HEK293 (cell line): ENCODE results near the gene KIF18B.

ENCODE experiments used
- CTCF ChIA-PET: fragments of 350-600 bp; formaldehyde crosslinking; extraction: SDS; loops from one replicate; lab custom pipeline; 2021; ENCODE audit warnings: antibody characterized with exemption; lab: Yijun Ruan, JAX
- POLR2A ChIA-PET: fragments of 300-600 bp; formaldehyde crosslinking; extraction: SDS; loops from one replicate; lab custom pipeline; 2020; ENCODE audit warnings: antibody characterized with exemption, inconsistent platforms; lab: Yijun Ruan, JAX
- H3K27ac ChIP-seq: fragments of 200-500 bp; sonication (Bioruptor generic); 2 replicates; pipeline ENCODE4 v1.5.1; 2014; ENCODE audit warnings: low read depth, low read length, control low read depth, inconsistent platforms; ENCODE audit errors: extremely low read depth
- H3K36me3 ChIP-seq, 2 experiments: fragments of 200-500 bp in 1 of 2; sonication (Bioruptor generic) in 1 of 2; 1 replicate in 1 of 2; 2 replicates in 1 of 2; pipeline ENCODE4 v1.5.1; 2014 to 2017; ENCODE audit warnings: inconsistent platforms in 2 of 2, low read length in 2 of 2; ENCODE audit not compliant: control insufficient read depth in 2 of 2, insufficient read depth in 1 of 2
- H3K4me1 ChIP-seq: fragments of 200-500 bp; sonication (Bioruptor generic); 2 replicates; pipeline ENCODE4 v1.5.1; 2014; ENCODE audit warnings: mild to moderate bottlenecking, low read length, inconsistent platforms; ENCODE audit not compliant: control insufficient read depth, insufficient read depth
- H3K4me3 ChIP-seq: 2 replicates; pipeline ENCODE4 v1.5.1; 2011; ENCODE audit warnings: low read depth, mild to moderate bottlenecking, control low read depth, low read length, moderate library complexity
- H3K9me3 ChIP-seq: fragments of 200-500 bp; sonication (Bioruptor generic); 2 replicates; pipeline ENCODE4 v1.5.1; 2014; ENCODE audit warnings: low read depth, low read length, inconsistent platforms; ENCODE audit not compliant: control insufficient read depth, insufficient read depth
- INSM2 ChIP-seq: fragments of 450-650 bp; formaldehyde crosslinking; IDR thresholded peaks from 2 replicates; pipeline ENCODE4 v1.5.1; 2016; ENCODE audit warnings: missing biosample characterization, missing genetic modification characterization
- KLF1 ChIP-seq: fragments of 450-650 bp; formaldehyde crosslinking; IDR thresholded peaks from 2 replicates; pipeline ENCODE4 v1.5.1; 2016; ENCODE audit warnings: missing biosample characterization, missing genetic modification characterization
- YY2 ChIP-seq: fragments of 450-650 bp; formaldehyde crosslinking; IDR thresholded peaks from 2 replicates; pipeline ENCODE4 v1.5.1; 2016; ENCODE audit warnings: missing biosample characterization, missing genetic modification characterization
- ZEB2 ChIP-seq: fragments of 450-650 bp; formaldehyde crosslinking; IDR thresholded peaks from 2 replicates; pipeline ENCODE4 v1.5.1; 2016; ENCODE audit warnings: missing biosample characterization, missing genetic modification characterization
- ZNF121 ChIP-seq: fragments of 450-650 bp; formaldehyde crosslinking; IDR thresholded peaks from 2 replicates; pipeline ENCODE4 v1.5.1; 2016; ENCODE audit warnings: missing biosample characterization, missing genetic modification characterization
- ZNF157 ChIP-seq: fragments of 450-650 bp; formaldehyde crosslinking; IDR thresholded peaks from 2 replicates; pipeline ENCODE4 v1.5.1; 2016; ENCODE audit warnings: missing biosample characterization, missing genetic modification characterization
- ZNF184 ChIP-seq: fragments of 450-650 bp; IDR thresholded peaks from 2 replicates; pipeline ENCODE4 v1.5.1; 2018; ENCODE audit warnings: missing biosample characterization, mild to moderate bottlenecking, missing genetic modification characterization
- ZNF202 ChIP-seq: fragments of 450-650 bp; formaldehyde crosslinking; IDR thresholded peaks from 2 replicates; pipeline ENCODE4 v1.5.1; 2016; ENCODE audit warnings: missing biosample characterization, missing genetic modification characterization, borderline replicate concordance
- ZNF26 ChIP-seq: fragments of 450-650 bp; formaldehyde crosslinking; IDR thresholded peaks from 2 replicates; pipeline ENCODE4 v1.5.1; 2016; ENCODE audit warnings: missing biosample characterization, missing genetic modification characterization
- ZNF274 ChIP-seq, 2 experiments: fragments of 200-500 bp in 1 of 2; fragments of 450-650 bp in 1 of 2; sonication (Bioruptor generic) in 1 of 2; formaldehyde crosslinking in 1 of 2; IDR thresholded peaks; 2 replicates each; pipeline versions ENCODE4 v1.5.1 to v1.6.1; 2014 to 2016; ENCODE audit warnings: borderline replicate concordance in 1 of 2, inconsistent platforms in 1 of 2, low read length in 1 of 2, missing biosample characterization in 1 of 2, missing genetic modification characterization in 1 of 2
- ZNF341 ChIP-seq: fragments of 450-650 bp; formaldehyde crosslinking; IDR thresholded peaks from 2 replicates; pipeline ENCODE4; 2016; ENCODE audit warnings: low read depth, missing biosample characterization, missing genetic modification characterization
- ZNF404 ChIP-seq: fragments of 450-650 bp; formaldehyde crosslinking; IDR thresholded peaks from 2 replicates; pipeline ENCODE4 v1.5.1; 2017; ENCODE audit warnings: missing biosample characterization, missing genetic modification characterization
- ZNF449 ChIP-seq: fragments of 450-650 bp; formaldehyde crosslinking; IDR thresholded peaks from 2 replicates; pipeline ENCODE4 v1.5.1; 2017; ENCODE audit warnings: missing biosample characterization, mild to moderate bottlenecking, missing genetic modification characterization, moderate library complexity
- ZNF48 ChIP-seq: fragments of 450-650 bp; formaldehyde crosslinking; IDR thresholded peaks from 2 replicates; pipeline ENCODE4 v1.5.1; 2016; ENCODE audit warnings: missing biosample characterization, missing genetic modification characterization
- ZNF518A ChIP-seq: fragments of 450-650 bp; formaldehyde crosslinking; conservative IDR thresholded peaks from 2 replicates; pipeline ENCODE4 v1.5.1; 2016; ENCODE audit warnings: low read depth, missing biosample characterization, missing genetic modification characterization
- ZNF571 ChIP-seq: fragments of 450-650 bp; formaldehyde crosslinking; IDR thresholded peaks from 2 replicates; pipeline ENCODE4 v1.5.0; 2017; ENCODE audit warnings: missing biosample characterization, missing genetic modification characterization
- ZNF600 ChIP-seq: fragments of 450-650 bp; formaldehyde crosslinking; IDR thresholded peaks from 2 replicates; pipeline ENCODE4 v1.5.1; 2016; ENCODE audit warnings: missing biosample characterization, missing genetic modification characterization
- ZNF664 ChIP-seq: fragments of 450-650 bp; formaldehyde crosslinking; IDR thresholded peaks from 2 replicates; pipeline ENCODE4 v1.5.1; 2016; ENCODE audit warnings: missing biosample characterization, missing genetic modification characterization
- ZNF704 ChIP-seq: fragments of 450-650 bp; formaldehyde crosslinking; IDR thresholded peaks from 2 replicates; pipeline ENCODE4 v1.5.1; 2016; ENCODE audit warnings: missing biosample characterization, missing genetic modification characterization

The KIF18B gene

GRCh38 chr17:44942456-44942855, 5.1 kb downstream of the KIF18B start (continued):
- no peak for TF ChIP-seq ZNF274 (IDR thresholded peaks at IDR 0.05; ENCODE audit: low read length)
- no peak for TF ChIP-seq ZNF274 (tag by site-specific recombination; IDR thresholded peaks at IDR 0.05; ENCODE audit: borderline replicate concordance)
- TF ChIP-seq ZNF600 (tag by site-specific recombination), result no peak
- no peak for TF ChIP-seq ZNF157 (tag by site-specific recombination)
- no peak for TF ChIP-seq INSM2
- TF ChIP-seq ZNF518A (tag by site-specific recombination), result no peak
- TF ChIP-seq ZNF404 (tag by site-specific recombination), result no peak
- TF ChIP-seq ZNF26 (tag by site-specific recombination), result no peak
- no peak for TF ChIP-seq ZNF704
- TF ChIP-seq KLF1, result no peak

- no peaks in the 10 kb centered on the region for H3K9me3 ChIP-seq
- peaks cover 46 to 68% of the 10 kb centered on the region in 2 experiments for H3K36me3 ChIP-seq
- ChIA-PET CTCF (interaction anchor here (0.6 to 8.1 kb wide), 4 partner anchors 12 to 79 kb away, joined by 3 to 39 read pairs (median 19); no protein-coding TSS in a partner anchor), POLR2A (interaction anchor here (0.7 to 1.4 kb wide), 2 partner anchors 16 to 166 kb away, joined by 3 to 4 read pairs; no protein-coding TSS in a partner anchor)
- peaks cover 4% of the 10 kb centered on the region; the same call in 1 of the 2 replicates for H3K4me1 ChIP-seq
- TF ChIP-seq ZNF121 (tag by site-specific recombination) (no peak), ZNF341 (0 out of 2 replicates have a peak, but pooled peaks have one; percentile 17)
- TF ChIP-seq, all 188 proteins: peak for 1
- Histone ChIP-seq H3K27ac (peak overlapping the region; percentile 43), H3K4me3 (no peak overlapping the region)
Measured at GRCh38 chr17:44941712-44942331, 5.8 kb downstream of the KIF18B start.

- Histone ChIP-seq H3K27ac (no peak overlapping the region), H3K9me3 (no peaks in the 10 kb centered on the region), H3K36me3 (peaks cover 53 to 65% of the 10 kb centered on the region in 2 experiments), H3K4me1 (peaks cover 4% of the 10 kb centered on the region; the same call in 1 of the 2 replicates), H3K4me3 (no peak overlapping the region)
- ChIA-PET POLR2A (interaction anchor here (0.5 to 2.0 kb wide), 3 partner anchors 9 to 125 kb away, joined by 3 to 5 read pairs (median 5); partner anchors contain the start of gene C1QL1), CTCF (interaction anchor here (0.7 to 8.1 kb wide), 6 partner anchors 20 to 194 kb away, joined by 3 to 39 read pairs (median 4); no protein-coding TSS in a partner anchor)
- TF ChIP-seq ZNF202 (tag by site-specific recombination) (no peak), YY2 (tag by site-specific recombination) (no peak), ZNF664 (tag by site-specific recombination) (no peak), ZNF449 (tag by site-specific recombination) (no peak), ZNF26 (tag by site-specific recombination) (no peak), ZEB2 (tag by site-specific recombination) (no peak), ZNF184 (tag by site-specific recombination) (no peak), ZNF571 (no peak), ZNF48 (tag by site-specific recombination) (no peak)
Measured at GRCh38 chr17:44940768-44941167, 6.8 kb downstream of the KIF18B start.
